ENCODE measurements around the gene ABHD16B.
A peak's percentile ranks its signal among the peaks of the same experiment; 100 is the strongest.

Gene ABHD16B
- 0 to 0.77 (median 0) reads per million in 17 experiments for total RNA-seq

- DNase-seq: no peak
Measured at GRCh38 chr20:63861365-63861934, at the start of gene ABHD16B. Gene ABHD16B, plus strand, starts transcription at chr20:63861498. Its CDS starts 43 bp downstream, at chr20:63861541.

DNA sequence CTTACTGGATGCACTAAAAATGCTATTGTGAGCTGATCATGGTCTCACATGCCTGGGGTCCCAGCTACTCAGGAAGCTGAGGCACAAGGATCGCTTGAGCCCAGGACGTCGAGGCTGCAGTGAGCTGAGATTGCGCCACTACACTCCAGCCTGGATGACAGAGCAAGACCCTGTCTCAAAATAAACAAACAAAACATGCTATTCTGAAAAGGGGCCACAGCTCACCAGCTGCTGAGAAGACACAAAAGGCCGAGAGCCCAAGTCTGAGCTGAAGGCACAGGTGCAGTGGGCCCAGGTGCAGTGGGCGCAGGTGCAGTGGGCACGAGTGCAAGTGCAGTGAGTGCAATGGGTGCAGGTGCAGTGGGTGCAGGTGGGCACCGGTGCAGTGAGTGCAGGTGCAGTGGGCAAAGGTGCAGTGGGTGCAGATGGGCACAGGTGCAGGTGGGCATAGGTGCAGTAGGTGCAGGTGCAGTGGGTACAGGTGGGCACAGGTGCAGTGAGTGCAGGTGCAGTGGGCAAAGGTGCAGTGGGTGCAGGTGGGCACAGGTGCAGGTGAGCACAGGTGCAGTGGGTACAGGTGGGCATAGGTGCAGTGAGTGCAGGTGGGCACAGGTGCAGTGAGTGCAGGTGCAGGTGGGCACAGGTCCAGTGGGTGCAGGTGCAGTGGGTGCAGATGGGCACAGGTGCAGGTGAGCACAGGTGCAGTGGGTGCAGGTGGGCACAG is 46.2 kb upstream of the ABHD16B start:
- peak in 1 of 4 experiments; percentile 26 for DNase-seq

DNA sequence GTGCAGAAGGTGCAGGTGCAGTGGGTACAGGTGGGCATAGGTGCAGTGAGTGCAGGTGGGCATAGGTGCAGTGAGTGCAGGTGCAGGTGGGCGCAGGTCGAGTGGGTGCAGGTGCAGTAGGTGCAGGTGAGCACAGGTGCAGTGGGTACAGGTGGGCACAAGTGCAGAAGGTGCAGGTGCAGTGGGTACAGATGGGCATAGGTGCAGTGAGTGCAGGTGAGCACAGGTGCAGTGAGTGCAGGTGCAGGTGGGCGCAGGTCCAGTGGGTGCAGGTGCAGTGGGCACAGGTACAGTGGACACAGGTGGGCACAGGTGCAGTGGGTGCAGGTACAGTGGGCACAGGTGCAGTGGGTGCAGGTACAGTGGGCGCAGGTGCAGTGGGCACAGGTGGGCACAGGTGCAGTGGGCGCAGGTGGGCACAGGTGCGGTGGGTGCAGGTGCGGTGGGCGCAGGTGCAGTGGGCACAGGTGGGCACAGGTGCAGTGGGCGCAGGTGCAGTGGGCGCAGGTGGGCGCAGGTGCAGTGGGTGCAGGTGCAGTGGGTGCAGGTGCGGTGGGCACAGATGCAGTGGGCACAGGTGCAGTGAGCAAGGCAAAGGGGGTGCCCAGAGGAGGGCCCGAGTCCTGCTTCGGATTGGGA is 45.6 kb upstream of the ABHD16B start:
- peak in 2 of 4 experiments; percentile 38 to 39 for DNase-seq

- no peak for DNase-seq
Measured at GRCh38 chr20:63819224-63819921, 41.9 kb upstream of the ABHD16B start.

DNA sequence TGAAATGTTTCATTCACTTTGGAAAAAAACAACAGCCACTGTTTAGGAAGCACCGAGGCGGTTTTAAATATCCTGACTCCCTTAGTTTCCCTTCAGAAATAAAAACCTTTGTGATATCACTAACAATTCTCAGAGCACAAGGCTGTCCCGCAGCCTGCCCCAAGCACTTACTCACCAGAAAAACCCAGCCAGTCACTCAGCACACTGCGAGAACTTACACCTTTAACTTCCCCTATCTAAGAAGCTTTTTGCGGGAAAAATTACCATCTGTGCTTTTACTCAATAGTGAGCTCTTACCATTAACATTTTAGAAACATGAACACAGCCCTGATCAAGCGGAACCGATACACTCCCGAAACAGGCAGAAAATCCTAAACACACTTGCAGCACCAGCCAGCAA is 39.5 kb upstream of the ABHD16B start:
- DNase-seq: peak in 2 of 4 experiments; percentile 20 to 30

DNA sequence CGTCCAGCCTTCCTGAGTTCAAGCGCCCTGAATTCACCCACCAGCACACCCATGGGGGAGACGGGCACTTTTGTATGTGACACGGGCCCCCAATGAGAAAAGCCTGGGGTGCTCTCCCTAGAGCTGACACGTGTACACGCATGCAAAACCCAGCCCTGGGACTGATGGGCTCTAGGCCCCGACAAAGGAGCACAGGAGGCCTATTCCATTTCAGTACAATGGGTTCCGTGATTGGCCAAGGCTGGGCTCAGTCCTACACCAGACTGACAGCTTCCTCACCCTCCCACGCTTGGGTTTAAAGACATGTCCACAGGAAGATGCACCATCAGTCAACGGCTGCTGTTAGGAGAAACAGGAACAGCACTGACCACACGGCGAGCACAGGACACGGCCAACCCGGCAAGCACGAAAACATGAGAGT is 39.0 kb upstream of the ABHD16B start:
- DNase-seq: peak; percentile 74 to 93 (median 90)

DNA sequence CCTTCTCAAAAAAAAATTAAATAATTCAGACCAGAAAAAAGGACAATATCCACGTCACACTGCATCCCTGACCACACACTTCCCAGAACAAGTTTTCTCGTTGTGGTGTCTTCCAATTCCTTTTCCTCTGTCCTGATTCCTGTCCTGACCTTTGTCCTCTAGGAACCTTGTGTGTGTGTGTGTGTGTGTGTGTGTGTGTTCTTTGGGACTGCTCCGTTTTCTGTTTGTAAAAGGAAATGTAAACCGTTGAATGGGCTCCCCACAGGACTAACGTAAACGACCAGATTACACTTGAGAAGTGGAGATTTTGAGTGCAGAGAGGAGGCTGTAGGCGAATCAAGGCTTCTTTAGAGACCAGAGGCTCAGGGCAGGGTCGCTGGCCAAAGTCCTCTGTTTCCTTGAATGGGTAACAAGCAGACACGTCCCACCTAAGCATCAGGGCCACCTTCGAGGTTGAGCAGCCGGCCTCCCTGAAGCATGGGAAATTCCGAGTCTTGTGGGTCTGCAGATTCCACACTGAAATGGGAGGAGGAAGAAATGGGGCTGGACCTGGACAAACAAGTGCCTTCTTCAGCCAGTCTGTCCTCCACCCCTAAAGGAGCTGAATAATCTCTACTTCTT is 37.5 kb upstream of the ABHD16B start:
- no peak for DNase-seq

GRCh38 chr20:63825331-63826118 is 35.8 kb upstream of the ABHD16B start:
- no peak for DNase-seq

GRCh38 chr20:63826753-63827152 is 34.5 kb upstream of the ABHD16B start:
- no peak for DNase-seq

- no peak for DNase-seq
Measured at GRCh38 chr20:63828124-63828523, 33.2 kb upstream of the ABHD16B start.

GRCh38 chr20:63828545-63828944 is 32.8 kb upstream of the ABHD16B start:
- DNase-seq: no peak

GRCh38 chr20:63828951-63829350 is 32.3 kb upstream of the ABHD16B start:
- DNase-seq: no peak

DNA sequence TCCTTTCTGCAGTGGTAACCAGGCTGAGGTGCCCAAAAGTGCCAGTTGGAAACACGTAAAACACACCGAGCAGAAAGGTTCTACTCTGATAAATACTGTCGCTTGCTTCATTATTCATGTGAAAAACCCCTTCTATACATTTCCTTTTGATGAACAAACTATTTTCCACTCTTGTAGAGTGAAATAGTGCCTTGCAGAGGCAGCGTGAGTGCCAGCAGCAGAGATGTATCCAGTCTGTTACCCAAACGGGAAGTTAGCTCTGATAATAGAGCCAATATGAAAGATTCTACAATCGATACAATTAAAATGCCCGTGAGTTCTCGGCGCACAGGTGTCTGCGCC is 31.7 kb upstream of the ABHD16B start:
- peak in 2 of 4 experiments; percentile 24 to 43 for DNase-seq

DNA sequence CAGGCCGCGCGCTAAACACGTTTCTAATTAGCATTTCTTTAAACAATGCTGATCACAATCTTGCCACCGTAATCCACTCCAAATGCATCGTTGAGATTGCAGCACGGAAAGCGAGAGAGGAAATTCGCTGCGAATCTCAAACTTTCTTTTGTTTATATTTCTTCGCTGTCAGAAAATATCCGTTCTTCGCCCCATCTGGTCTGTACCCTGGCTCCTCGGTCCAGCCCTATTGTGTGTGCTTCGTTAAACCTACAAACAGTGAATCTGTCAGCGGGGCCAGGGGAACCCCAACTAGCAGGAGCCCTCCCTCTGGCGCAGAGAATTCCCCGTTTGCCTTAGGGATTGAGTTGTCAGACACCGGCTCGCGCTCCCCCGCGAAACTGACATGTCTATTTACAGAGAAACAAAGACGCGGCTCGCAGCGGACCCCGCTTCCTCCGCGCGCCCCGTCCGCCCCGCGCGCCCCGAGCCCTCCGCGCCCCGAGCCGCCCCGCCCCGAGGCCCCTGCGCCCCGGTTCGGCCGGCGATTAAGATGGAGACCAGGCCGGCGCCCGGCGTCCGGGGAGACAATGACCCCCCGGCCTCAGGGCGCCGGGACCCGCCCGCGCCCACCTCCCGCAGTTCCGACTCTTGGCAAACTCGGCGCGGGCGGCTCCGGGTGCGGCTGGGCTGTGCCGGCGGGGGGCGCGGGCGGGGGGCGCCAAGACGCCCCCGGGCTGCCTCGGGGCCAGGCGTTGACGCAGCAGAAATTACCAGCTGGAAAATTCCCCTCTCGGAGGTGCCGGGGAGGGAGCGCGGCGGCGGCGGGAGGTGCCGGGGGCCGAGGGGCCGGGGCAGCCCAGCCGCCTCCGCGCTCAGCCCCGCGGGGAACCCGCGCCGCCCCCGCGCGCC is 31.1 kb upstream of the ABHD16B start:
- peak in 2 of 4 experiments; percentile 39 to 50 for DNase-seq

DNA sequence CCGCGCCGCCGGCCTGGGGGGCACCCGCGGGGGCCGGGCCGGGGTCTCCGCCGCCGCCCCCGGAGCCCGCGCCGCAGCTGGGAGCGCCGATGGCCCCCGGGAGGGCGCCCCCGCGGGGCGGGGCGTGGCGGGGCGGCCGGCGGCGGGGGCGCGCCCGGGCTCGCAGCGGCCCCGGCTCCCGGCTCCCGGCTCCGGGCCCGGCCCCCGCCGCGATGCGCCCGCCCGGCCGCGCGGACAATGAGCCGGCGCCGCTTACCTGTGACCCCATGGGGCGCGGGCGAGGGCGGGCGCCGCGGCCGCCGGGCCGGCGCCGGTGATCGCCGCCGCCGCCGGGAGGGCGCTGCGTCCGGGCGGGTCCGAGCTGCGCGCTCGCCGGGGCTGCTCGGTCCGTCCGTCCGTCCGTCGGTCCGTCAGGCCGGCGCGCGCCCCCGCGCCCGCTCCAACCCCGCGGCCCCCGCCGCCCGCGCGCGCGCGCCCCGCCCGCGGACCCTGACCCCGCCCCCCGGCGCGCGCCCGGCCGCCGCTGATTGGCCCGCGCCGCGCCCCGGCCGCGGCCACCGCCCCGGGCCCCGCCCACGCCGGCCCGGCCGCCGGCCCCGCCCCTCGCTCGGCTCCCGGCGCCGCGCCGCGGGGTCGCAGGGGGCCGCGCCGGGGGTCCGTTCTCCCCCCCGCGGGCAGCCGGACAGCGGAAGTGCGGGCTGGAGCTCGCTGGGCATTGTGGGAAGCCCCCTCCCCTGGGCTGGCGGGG is 30.3 kb upstream of the ABHD16B start, which contains the start of gene ZBTB46:
TSS of gene ZBTB46 (minus strand) at position 424 of the 748 bp plus-strand sequence. CDS start 40,507 bp downstream, outside the sequence.
- DNase-seq: peak; percentile 64 to 95 (median 80)

DNA sequence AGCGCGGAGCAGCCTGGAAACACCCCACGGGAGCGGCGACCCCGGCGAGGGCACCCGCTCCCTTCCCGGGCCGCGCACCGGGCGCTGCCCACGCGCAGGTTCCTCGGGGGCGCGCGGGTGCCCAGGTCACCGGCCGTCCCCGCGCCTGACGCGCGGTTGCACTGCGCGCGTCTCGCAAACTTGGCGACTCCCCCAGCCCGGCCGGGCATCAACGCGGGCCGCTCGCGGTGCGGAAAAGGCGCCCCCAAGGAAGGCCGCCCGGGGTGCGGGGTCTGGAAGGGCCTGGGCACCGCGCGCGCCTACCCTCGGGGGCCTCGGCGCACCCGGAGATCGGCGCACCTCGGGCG is 29.7 kb upstream of the ABHD16B start:
- DNase-seq: peak in 2 of 4 experiments; percentile 52 to 61

DNA sequence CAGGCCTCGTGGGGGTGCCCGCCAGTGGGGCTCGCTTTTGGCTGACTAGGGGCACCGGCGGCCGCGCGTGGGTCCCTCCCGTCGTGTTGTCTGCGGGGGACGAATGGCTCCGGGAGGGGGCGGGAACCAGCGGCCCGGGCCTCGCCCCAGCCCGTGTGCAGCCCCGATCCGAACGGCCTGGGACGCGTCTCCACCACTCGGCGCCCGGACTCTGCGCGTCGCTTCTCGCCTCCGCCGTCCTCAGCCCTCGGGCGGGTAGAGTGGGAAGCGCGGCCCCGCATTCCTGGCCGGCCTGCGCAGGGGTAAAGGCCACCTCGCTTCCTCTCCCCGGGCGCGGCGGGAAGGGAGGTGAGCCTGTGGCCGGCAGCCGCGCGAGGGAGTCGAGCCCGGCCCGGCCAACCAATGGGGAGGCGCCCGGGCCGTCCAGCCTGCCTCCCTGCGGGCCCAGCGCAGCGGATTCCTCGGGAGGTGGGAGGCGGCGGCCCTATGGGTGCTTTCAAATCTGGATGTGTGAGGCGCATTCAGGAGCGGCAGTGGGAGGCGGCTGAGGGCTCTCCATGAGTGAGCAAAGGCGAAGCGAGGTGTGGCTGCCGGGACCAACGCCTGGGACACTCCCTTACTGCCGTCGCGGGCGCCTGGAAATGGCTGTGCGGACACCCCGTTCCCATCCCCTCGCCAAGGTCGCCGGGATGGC is 29.2 kb upstream of the ABHD16B start:
- peak in 3 of 4 experiments; percentile 25 to 73 (median 66) for DNase-seq

- DNase-seq: no peak
Measured at GRCh38 chr20:63833776-63834490, 27.4 kb upstream of the ABHD16B start.

DNA sequence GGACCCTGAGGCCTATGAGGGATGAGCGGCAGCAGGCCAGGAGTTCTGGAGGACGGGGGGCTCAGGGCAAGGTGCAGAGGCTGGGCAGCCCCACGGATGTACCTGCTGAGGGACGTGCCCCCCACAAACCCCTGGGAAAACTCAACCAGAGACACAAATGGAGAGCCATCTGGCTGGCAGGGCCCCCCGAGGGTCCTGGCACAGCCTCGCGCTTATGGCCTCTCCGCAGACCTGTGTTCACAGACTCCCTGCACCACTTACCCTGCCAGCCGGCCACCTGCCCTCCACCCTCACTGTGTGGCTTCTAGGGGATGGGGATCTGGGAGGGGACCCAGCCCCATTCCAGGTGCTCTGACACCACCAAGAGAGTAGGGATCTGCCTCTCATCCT is 26.8 kb upstream of the ABHD16B start:
- no peak for DNase-seq
